GM12874 (cell line): ENCODE data around the gene TMA7.

Source experiments
- CTCF ChIP-seq: IDR thresholded peaks from 2 replicates; pipeline ENCODE4 v1.5.1; 2011; ENCODE audit warnings: low read depth, mild to moderate bottlenecking, control low read depth, low read length, moderate library complexity; ENCODE audit not compliant: insufficient read depth

The TMA7 gene

DNA sequence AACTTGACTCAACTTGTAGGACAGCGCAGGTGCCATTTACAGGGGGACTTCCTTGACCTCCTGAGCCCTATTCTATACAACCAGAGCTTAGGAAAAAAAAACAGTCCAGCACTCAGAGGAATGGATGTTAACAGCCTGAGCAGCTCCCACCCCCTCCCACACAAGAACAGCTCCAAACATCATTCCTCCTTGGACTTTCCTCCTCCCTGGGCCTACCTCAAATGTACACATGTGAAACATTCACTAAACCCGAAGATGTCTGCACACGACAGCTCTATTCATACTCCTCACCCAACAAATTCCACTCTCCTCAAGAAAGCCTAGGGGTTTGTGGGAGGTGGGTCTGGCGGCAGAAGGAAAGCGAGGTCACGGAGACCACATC is 6.0 kb downstream of the TMA7 start:
- TF ChIP-seq CTCF: no peak

- TF ChIP-seq CTCF: no peak
Observed at GRCh38 chr3:48446425-48447193, 6.6 kb downstream of the TMA7 start, which contains the start of gene ATRIP. Gene ATRIP, plus strand, starts transcription at chr3:48446737. Its CDS starts 109 bp downstream, at chr3:48446846.

DNA sequence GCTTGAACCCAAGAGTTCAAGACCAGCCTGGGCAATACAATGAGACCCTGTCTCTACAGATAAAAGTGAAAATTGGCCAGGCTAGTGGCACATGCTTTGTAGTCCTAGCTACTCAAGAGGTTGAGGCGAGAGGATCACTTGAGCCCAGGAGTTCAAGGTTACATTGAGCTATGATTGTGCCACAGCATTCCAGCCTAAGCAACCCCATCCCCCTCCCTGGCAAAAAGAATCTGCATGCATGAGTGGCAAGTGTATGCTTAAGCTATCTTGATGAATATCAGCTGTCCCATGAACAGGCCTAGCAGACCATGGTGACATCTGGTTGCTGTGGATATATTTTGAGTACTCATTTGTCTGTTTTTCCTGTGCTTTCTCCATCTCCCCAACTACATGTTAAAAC is 11.2 kb downstream of the TMA7 start:
- TF ChIP-seq CTCF: no peak

- no peak for TF ChIP-seq CTCF
Observed at GRCh38 chr3:48456456-48456855, 16.4 kb downstream of the TMA7 start.

DNA sequence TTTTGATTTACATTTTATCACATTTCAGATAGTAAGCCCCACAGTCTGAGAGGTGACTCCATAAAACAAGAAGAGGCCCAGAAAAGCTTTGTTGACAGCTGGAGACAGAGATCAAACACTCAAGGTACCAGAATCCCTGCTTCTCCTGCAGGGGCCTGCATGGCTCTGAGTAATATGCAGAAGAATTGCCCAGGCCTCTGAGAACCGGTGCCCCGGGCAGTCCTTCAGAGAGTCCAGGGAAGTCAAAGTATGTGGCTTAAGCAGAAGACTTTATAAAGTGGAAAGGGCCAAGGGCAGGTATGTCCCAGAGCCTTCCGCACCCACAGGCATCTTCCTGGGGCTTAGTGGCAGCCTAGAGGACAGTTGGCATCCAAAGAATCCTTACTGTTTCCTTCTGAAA is 19.3 kb downstream of the TMA7 start:
- no peak for TF ChIP-seq CTCF

- TF ChIP-seq CTCF: no peak
Observed at GRCh38 chr3:48459773-48460516, 19.9 kb downstream of the TMA7 start.

GRCh38 chr3:48460517-48460902 is 20.5 kb downstream of the TMA7 start:
- no peak for TF ChIP-seq CTCF
